Measurements from ENCODE around the gene CDH6.

CDH6 gene

GRCh38 chr5:31193591-31194467 lies at the start of gene CDH6:
CDH6 (plus strand) TSS chr5:31193686; CDS start chr5:31267474, 73,788 bp downstream.
- DNase-seq, result no peak

GRCh38 chr5:31144364-31144763 lies 49.1 kb upstream of the CDH6 start:
- peak; percentile 42 for DNase-seq

GRCh38 chr5:31148959-31149475 lies 44.5 kb upstream of the CDH6 start:
- DNase-seq, result peak; percentile 2

- DNase-seq, result peak; percentile 90
Measured at GRCh38 chr5:31153521-31153920, 40.0 kb upstream of the CDH6 start.

- no peak for DNase-seq
Measured at GRCh38 chr5:31156631-31157160, 36.8 kb upstream of the CDH6 start.

GRCh38 chr5:31157720-31158119 lies 35.8 kb upstream of the CDH6 start:
- DNase-seq, result no peak

- DNase-seq, result no peak
Measured at GRCh38 chr5:31158686-31159085, 34.8 kb upstream of the CDH6 start.

- no peak for DNase-seq
Measured at GRCh38 chr5:31161781-31162181, 31.7 kb upstream of the CDH6 start.

GRCh38 chr5:31165729-31166128 lies 27.8 kb upstream of the CDH6 start:
- DNase-seq, result no peak

- DNase-seq, result no peak
Measured at GRCh38 chr5:31169379-31169778, 24.1 kb upstream of the CDH6 start.

- no peak for DNase-seq
Measured at GRCh38 chr5:31172881-31173280, 20.6 kb upstream of the CDH6 start.

- no peak for DNase-seq
Measured at GRCh38 chr5:31173614-31174013, 19.9 kb upstream of the CDH6 start.

- no peak for DNase-seq
Measured at GRCh38 chr5:31181376-31181987, 12.0 kb upstream of the CDH6 start.

GRCh38 chr5:31182136-31182535 lies 11.3 kb upstream of the CDH6 start:
- no peak for DNase-seq

- no peak for DNase-seq
Measured at GRCh38 chr5:31185951-31186350, 7.5 kb upstream of the CDH6 start.

GRCh38 chr5:31186672-31187267 lies 6.7 kb upstream of the CDH6 start:
- peak; percentile 16 for DNase-seq

GRCh38 chr5:31187591-31187990 lies 5.9 kb upstream of the CDH6 start:
- no peak for DNase-seq

GRCh38 chr5:31192442-31192841 lies 1.0 kb upstream of the CDH6 start:
- DNase-seq, result no peak

- DNase-seq, result no peak
Measured at GRCh38 chr5:31193116-31193515, 370 bp upstream of the CDH6 start.

- no peak for DNase-seq
Measured at GRCh38 chr5:31194468-31194813, 955 bp downstream of the CDH6 start.

GRCh38 chr5:31194892-31195555 lies 1.5 kb downstream of the CDH6 start:
- DNase-seq, result no peak

GRCh38 chr5:31196309-31196708 lies 2.8 kb downstream of the CDH6 start:
- peak; percentile 2 for DNase-seq

- no peak for DNase-seq
Measured at GRCh38 chr5:31197183-31197582, 3.7 kb downstream of the CDH6 start.

Measured in MV-4-11 (cell line).